Measurements from ENCODE around the gene SLC7A1. TPM values are rescaled to one million over a fixed set of nuclear protein-coding genes. Genes with fewer than 3 reads are reported as not detected.

The SLC7A1 gene
- total RNA-seq, 6 donors from 2014 or later: 2.1 to 38.0 (median 21.5) TPM

DNA sequence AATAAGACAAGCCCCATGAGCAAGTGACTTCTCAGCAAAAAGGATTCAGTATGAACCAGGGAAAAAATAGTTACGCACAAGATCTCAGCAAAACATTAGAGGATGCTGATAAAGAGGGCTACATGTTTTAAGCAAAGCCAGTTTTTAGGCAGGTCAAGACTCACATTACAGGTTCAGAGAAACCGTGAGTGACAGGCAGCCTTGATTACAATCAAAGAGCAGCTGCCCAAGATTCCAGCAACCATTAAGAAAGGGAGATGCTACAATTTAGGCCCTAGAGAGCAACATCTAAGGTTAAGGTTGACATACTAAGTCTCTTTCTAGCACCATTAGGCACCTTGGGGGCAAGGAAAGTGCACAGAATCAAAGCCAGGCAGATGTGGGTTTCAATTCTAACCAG, 2.8 kb upstream of the SLC7A1 start:
- WGBS, 2 donors: 88 to 94% methylated on average over 2 of the region's 2 CpGs
- ATAC-seq (ENCODE audit: low FRiP score in 2 of 2) (no peak), DNase-seq (no peak)
- H3K27ac ChIP-seq: no peak overlapping the region
- H3K27me3 ChIP-seq: no peaks in the 10 kb centered on the region
- H3K4me3 ChIP-seq: no peak overlapping the region
- H3K4me1 ChIP-seq: peaks cover 0 to 25% (median 4%) of the 10 kb centered on the region in 4 donors
- H3K9me3 ChIP-seq: no peaks in the 10 kb centered on the region
- no peaks in the 10 kb centered on the region for H3K36me3 ChIP-seq
- TF ChIP-seq POLR2AphosphoS5 (IDR thresholded peaks at IDR 0.05) (no peak), POLR2A (IDR thresholded peaks at IDR 0.05) (no peak), CTCF (IDR thresholded peaks at IDR 0.05) (no peak), EP300 (IDR thresholded peaks at IDR 0.05) (no peak)

DNA sequence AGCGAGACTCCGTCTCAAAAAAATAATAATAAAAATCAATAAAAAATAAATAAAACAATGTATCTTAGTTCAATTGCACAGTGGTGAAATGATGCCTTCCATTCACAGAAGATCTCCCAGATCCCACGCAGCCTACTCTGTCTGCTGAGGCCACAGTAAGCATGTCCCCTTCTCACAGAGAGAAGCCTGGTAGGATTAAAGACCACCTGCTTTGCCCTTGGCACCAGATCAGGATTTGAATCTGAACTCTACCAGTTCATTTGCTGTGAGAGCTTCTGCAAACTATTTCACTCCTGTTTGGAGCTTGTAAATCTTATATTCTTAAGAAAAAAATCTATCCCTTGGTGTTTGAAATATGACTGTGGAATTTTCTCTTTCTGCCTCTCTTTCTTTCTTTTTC, 2.2 kb upstream of the SLC7A1 start:
- no peak for TF ChIP-seq POLR2AphosphoS5 (IDR thresholded peaks at IDR 0.05)
- TF ChIP-seq EP300 (IDR thresholded peaks at IDR 0.05): no peak
- TF ChIP-seq POLR2A (IDR thresholded peaks at IDR 0.05): no peak
- TF ChIP-seq CTCF (IDR thresholded peaks at IDR 0.05): no peak
- DNase-seq: no peak
- Histone ChIP-seq H3K9me3 (no peaks in the 10 kb centered on the region), H3K36me3 (no peaks in the 10 kb centered on the region), H3K4me3 (no peak overlapping the region), H3K4me1 (peaks cover 0 to 25% (median 4%) of the 10 kb centered on the region in 4 donors), H3K27me3 (no peaks in the 10 kb centered on the region), H3K27ac (no peak overlapping the region)
- no peak for ATAC-seq (ENCODE audit: low FRiP score in 2 of 2)
- WGBS, 2 donors: 95% methylated on average over 3 of the region's 3 CpGs

- no peaks in the 10 kb centered on the region for H3K9me3 ChIP-seq
- H3K4me3 ChIP-seq: no peak overlapping the region
- H3K27me3 ChIP-seq: no peaks in the 10 kb centered on the region
- TF ChIP-seq CTCF (IDR thresholded peaks at IDR 0.05) (no peak), POLR2AphosphoS5 (IDR thresholded peaks at IDR 0.05) (no peak), POLR2A (IDR thresholded peaks at IDR 0.05) (no peak), EP300 (IDR thresholded peaks at IDR 0.05) (no peak)
- DNase-seq (no peak), ATAC-seq (ENCODE audit: low FRiP score in 2 of 2) (no peak)
- 85 to 94% methylated on average over 9 to 10 of the region's 10 CpGs for WGBS, 2 donors
- no peak overlapping the region for H3K27ac ChIP-seq
- no peaks in the 10 kb centered on the region for H3K36me3 ChIP-seq
- peaks cover 0 to 25% (median 4%) of the 10 kb centered on the region in 4 donors for H3K4me1 ChIP-seq
These were observed 1.8 kb upstream of the SLC7A1 start for GRCh38 chr13:29597246-29597645.

DNA sequence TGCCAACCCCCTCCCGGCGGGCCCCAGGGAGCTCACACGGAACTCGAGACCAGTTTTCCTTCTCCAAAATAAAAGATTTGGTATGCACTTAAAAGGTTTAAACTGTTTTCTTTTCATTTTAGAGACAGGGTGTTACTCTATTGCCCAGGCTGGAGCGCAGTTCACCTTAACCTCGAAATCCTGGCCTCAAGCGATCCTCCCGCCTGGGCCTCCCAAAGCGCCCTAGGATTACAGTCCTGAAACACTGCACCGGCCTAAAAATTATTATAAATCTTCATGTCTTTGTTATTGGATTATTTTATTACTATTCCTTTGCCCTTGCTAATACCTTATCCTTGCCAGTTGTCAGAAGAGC, 553 bp upstream of the SLC7A1 start:
- Histone ChIP-seq H3K4me1 (peaks cover 0 to 25% (median 4%) of the 10 kb centered on the region in 4 donors), H3K27ac (no peak overlapping the region), H3K9me3 (no peaks in the 10 kb centered on the region), H3K4me3 (peak overlapping the region in 3 of 4 donors; percentile 73 to 91 (median 79)), H3K27me3 (no peaks in the 10 kb centered on the region), H3K36me3 (no peaks in the 10 kb centered on the region)
- WGBS, 2 donors: 43 to 44% methylated on average over 10 of the region's 10 CpGs
- ATAC-seq (ENCODE audit: low FRiP score in 2 of 2) (no peak), DNase-seq (no peak)
- TF ChIP-seq EP300 (IDR thresholded peaks at IDR 0.05) (no peak), CTCF (IDR thresholded peaks at IDR 0.05) (no peak), POLR2A (IDR thresholded peaks at IDR 0.05) (no peak), POLR2AphosphoS5 (IDR thresholded peaks at IDR 0.05) (no peak)

- no peaks in the 10 kb centered on the region for H3K27me3 ChIP-seq
- peak; percentile 57 to 92 for DNase-seq
- H3K27ac ChIP-seq: peak overlapping the region; percentile 70 to 84 (median 78)
- peak; percentile 23 to 83 for ATAC-seq (ENCODE audit: low FRiP score in 2 of 2)
- H3K4me1 ChIP-seq: peaks cover 0 to 25% (median 4%) of the 10 kb centered on the region in 4 donors
- no peaks in the 10 kb centered on the region for H3K9me3 ChIP-seq
- no peaks in the 10 kb centered on the region for H3K36me3 ChIP-seq
- TF ChIP-seq POLR2A (IDR thresholded peaks at IDR 0.05): peak in 1 of 4 donors; percentile 27
- no peak for TF ChIP-seq CTCF (IDR thresholded peaks at IDR 0.05)
- no peak for TF ChIP-seq EP300 (IDR thresholded peaks at IDR 0.05)
- H3K4me3 ChIP-seq: peak overlapping the region; percentile 72 to 91 (median 76)
- 1 to 4% methylated on average over 17 to 35 of the region's 75 CpGs for WGBS, 2 donors
These were observed 643 bp downstream of the SLC7A1 start for GRCh38 chr13:29594710-29595379.

Data from upper lobe of left lung (tissue), 6 donors.